Endothelial cell of hepatic sinusoid (primary cell): ENCODE data around the gene ITGA5.

Source experiments
- in situ Hi-C: cut with HindIII; loops from 2 replicates; pipeline ENCODE4 v1.10.0; 2017; ENCODE audit warnings: low sequenced_read_pairs

The ITGA5 gene

GRCh38 chr12:54412786-54413185, 6.3 kb downstream of the ITGA5 start:
- in situ Hi-C loops = no loop called here

- in situ Hi-C loops = no loop called here
Observed at GRCh38 chr12:54412348-54412747, 6.7 kb downstream of the ITGA5 start.

GRCh38 chr12:54411391-54412241, 7.5 kb downstream of the ITGA5 start:
- in situ Hi-C loops = no loop called here

- in situ Hi-C loops = no loop called here
Observed at GRCh38 chr12:54409267-54409666, 9.8 kb downstream of the ITGA5 start.

GRCh38 chr12:54407183-54407905, 11.7 kb downstream of the ITGA5 start:
- in situ Hi-C loops = no loop called here

- in situ Hi-C loops = no loop called here
Observed at GRCh38 chr12:54405573-54405972, 13.5 kb downstream of the ITGA5 start.

GRCh38 chr12:54405106-54405505, 14.0 kb downstream of the ITGA5 start:
- in situ Hi-C loops = no loop called here

GRCh38 chr12:54404061-54405004, 14.7 kb downstream of the ITGA5 start:
- in situ Hi-C loops = no loop called here

- in situ Hi-C loops = no loop called here
Observed at GRCh38 chr12:54401119-54401518, 17.9 kb downstream of the ITGA5 start.

- in situ Hi-C loops = no loop called here
Observed at GRCh38 chr12:54398995-54399793, 19.9 kb downstream of the ITGA5 start.

GRCh38 chr12:54398218-54398617, 20.8 kb downstream of the ITGA5 start:
- in situ Hi-C loops = no loop called here

- in situ Hi-C loops = no loop called here
Observed at GRCh38 chr12:54397157-54397556, 21.9 kb downstream of the ITGA5 start.

GRCh38 chr12:54395545-54395944, 23.5 kb downstream of the ITGA5 start:
- in situ Hi-C loops = no loop called here

- in situ Hi-C loops = loop anchor here (5.0 kb wide), 1 partner anchor 53 kb away; no protein-coding TSS in a partner anchor
Observed at GRCh38 chr12:54394986-54395385, 24.1 kb downstream of the ITGA5 start.

GRCh38 chr12:54394281-54394719, 24.8 kb downstream of the ITGA5 start:
- in situ Hi-C loops = loop anchor here (5.0 kb wide), 1 partner anchor 52 kb away; no protein-coding TSS in a partner anchor

GRCh38 chr12:54393743-54394142, 25.3 kb downstream of the ITGA5 start:
- in situ Hi-C loops = loop anchor here (5.0 kb wide), 1 partner anchor 51 kb away; no protein-coding TSS in a partner anchor

- in situ Hi-C loops = loop anchor here (5.0 kb wide), 1 partner anchor 51 kb away; no protein-coding TSS in a partner anchor
Observed at GRCh38 chr12:54393207-54393609, 25.9 kb downstream of the ITGA5 start.

GRCh38 chr12:54392485-54393206, 26.4 kb downstream of the ITGA5 start:
- in situ Hi-C loops = loop anchor here (5.0 kb wide), 1 partner anchor 50 kb away; no protein-coding TSS in a partner anchor
